CD4-positive, alpha-beta T cell treated with Interleukin-12 subunit alpha and Interleukin-12 subunit beta, for 1 hour (primary cell): ENCODE results near the gene ANKS3.
A peak's percentile ranks its signal among the peaks of the same experiment; 100 is the strongest.
"Not testable (repeated sequence)": the region's sequence is repeated elsewhere in the genome, so short reads cannot be mapped to it uniquely, and the experiment has no call there.

Experiments used
- DNase-seq: peaks from one replicate; pipeline ENCODE4 v3.0.0-alpha.2; 2020

ANKS3 gene

GRCh38 chr16:4754865-4755264, 20.8 kb upstream of the ANKS3 start:
- DNase-seq = no peak

- no peak for DNase-seq
Measured at GRCh38 chr16:4753227-4753626, 19.2 kb upstream of the ANKS3 start.

GRCh38 chr16:4752351-4753100, 18.5 kb upstream of the ANKS3 start:
- no peak for DNase-seq

- no peak for DNase-seq
Measured at GRCh38 chr16:4750896-4751295, 16.8 kb upstream of the ANKS3 start.

GRCh38 chr16:4749700-4750257, 15.7 kb upstream of the ANKS3 start:
- DNase-seq = no peak

- DNase-seq = no peak
Measured at GRCh38 chr16:4748682-4749411, 14.8 kb upstream of the ANKS3 start.

GRCh38 chr16:4747906-4748681, 14.0 kb upstream of the ANKS3 start:
- DNase-seq = no peak

GRCh38 chr16:4746991-4747574, 13.0 kb upstream of the ANKS3 start:
- no peak for DNase-seq

GRCh38 chr16:4746215-4746614, 12.1 kb upstream of the ANKS3 start:
- no peak for DNase-seq

- DNase-seq = no peak
Measured at GRCh38 chr16:4745274-4745569, 11.2 kb upstream of the ANKS3 start.

- no peak for DNase-seq
Measured at GRCh38 chr16:4744555-4745273, 10.6 kb upstream of the ANKS3 start.

- no peak for DNase-seq
Measured at GRCh38 chr16:4743226-4743878, 9.3 kb upstream of the ANKS3 start.

GRCh38 chr16:4738370-4738769, 4.3 kb upstream of the ANKS3 start:
- DNase-seq = not testable (repeated sequence)

- DNase-seq = no peak
Measured at GRCh38 chr16:4737545-4737944, 3.5 kb upstream of the ANKS3 start.

GRCh38 chr16:4736546-4736945, 2.5 kb upstream of the ANKS3 start:
- no peak for DNase-seq

- DNase-seq = peak; percentile 94
Measured at GRCh38 chr16:4734730-4735535, 862 bp upstream of the ANKS3 start.

- DNase-seq = no peak
Measured at GRCh38 chr16:4733747-4734062, 366 bp downstream of the ANKS3 start.

- DNase-seq = no peak
Measured at GRCh38 chr16:4733211-4733742, 794 bp downstream of the ANKS3 start.

GRCh38 chr16:4729876-4730275, 4.2 kb downstream of the ANKS3 start:
- DNase-seq = no peak

GRCh38 chr16:4728676-4729075, 5.4 kb downstream of the ANKS3 start:
- DNase-seq = no peak

- no peak for DNase-seq
Measured at GRCh38 chr16:4726616-4727015, 7.5 kb downstream of the ANKS3 start.
